HTERT RPE-1 (cell line): ENCODE data around the gene ZER1.
"Not testable (repeated sequence)": the region's sequence is repeated elsewhere in the genome, so short reads cannot be mapped to it uniquely, and the experiment has no call there.

ENCODE experiments used
- in situ Hi-C: fragments of 300-500 bp; cut with MboI; formaldehyde crosslinking; loops from 4 replicates; pipeline ENCODE4 v1.14.3; 2020; ENCODE audit warnings: low sequenced_read_pairs

The ZER1 gene

DNA sequence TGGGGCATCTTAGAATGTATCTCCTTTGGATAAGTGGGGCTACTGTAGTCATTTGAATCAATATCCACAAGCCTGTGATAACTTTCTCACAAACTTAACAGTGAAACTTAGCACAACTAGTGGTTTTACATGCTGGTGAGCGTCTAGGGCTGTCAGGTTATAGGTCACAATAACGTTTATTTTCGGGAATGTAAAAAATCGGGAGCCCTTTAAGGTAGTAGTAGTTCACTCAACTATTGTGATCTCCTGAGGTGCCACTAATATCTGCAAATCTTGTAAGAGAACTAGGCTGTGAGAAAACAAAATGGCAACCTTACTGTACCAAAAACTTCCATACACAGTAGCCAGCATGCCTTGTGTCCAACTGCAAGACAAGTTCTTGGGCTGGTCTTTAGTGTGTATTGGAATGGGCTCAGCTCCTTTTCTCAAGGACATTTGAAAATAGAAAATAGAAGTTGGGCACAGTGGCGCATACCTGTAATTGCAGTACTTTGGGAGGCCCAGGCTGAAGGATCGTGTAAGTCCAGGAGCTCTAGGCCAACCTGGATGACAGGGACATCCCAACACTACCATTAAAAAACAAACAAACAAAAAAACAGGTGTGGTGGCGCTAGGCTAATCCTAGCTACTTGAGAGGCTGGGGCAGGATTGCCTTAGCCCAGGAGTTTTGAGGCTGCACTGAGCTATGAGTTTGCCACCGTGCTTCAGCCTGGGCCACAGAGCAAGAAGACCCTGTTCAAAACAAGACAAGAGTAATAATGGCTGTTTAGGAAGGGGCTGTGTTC lies 74.6 kb downstream of the ZER1 start:
- in situ Hi-C loops = no loop called here

DNA sequence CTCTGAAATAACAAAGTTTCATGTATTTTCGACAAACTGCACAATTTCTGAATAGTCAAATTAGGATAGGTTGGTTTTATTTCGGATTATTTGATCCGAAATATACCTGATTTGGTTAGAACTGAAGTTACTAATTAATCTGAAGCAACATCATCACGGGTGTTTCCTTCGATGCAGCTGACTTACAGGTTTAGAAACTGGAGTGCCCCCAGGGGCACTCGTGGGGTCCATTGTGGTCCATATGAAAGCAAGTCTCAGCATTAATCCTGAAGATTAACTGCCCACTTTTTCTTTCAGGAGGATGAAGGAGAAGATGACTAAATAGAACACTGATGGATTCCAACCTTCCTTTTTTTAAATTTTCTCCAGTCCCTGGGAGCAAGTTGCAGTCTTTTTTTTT lies 77.4 kb downstream of the ZER1 start:
- in situ Hi-C loops = no loop called here

DNA sequence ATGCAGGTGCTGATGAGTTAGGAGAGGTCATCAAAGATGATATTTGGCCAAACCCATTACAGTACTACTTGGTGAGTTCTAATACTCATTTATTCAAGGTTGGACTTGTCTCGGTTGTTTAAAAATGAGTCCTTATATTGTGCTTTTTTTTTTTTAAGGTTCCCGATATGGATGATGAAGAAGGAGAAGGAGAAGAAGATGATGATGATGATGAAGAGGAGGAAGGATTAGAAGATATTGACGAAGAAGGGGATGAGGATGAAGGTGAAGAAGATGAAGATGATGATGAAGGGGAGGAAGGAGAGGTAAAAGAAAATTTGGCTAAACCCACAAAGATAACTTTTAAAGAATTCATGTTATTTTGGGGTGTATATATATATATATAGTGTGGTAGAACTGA lies 78.0 kb downstream of the ZER1 start:
- in situ Hi-C loops = not testable (repeated sequence)

DNA sequence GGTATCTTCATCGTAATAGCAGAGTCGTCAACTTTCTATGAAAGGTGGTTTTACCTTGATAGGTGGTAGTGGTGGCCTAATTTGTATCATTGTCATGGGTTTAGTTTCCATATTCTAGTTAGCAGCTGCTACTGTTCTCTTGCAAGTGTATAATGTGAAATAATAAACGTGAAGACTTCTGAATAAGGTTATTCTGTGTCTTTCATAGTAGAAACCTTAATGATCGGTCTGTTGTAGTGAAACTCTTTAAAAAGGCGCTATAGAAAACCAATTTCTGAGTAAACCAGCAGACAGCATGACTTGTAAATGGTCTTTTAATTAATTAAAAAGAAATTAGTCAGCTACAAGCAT lies 81.1 kb downstream of the ZER1 start:
- in situ Hi-C loops = no loop called here

DNA sequence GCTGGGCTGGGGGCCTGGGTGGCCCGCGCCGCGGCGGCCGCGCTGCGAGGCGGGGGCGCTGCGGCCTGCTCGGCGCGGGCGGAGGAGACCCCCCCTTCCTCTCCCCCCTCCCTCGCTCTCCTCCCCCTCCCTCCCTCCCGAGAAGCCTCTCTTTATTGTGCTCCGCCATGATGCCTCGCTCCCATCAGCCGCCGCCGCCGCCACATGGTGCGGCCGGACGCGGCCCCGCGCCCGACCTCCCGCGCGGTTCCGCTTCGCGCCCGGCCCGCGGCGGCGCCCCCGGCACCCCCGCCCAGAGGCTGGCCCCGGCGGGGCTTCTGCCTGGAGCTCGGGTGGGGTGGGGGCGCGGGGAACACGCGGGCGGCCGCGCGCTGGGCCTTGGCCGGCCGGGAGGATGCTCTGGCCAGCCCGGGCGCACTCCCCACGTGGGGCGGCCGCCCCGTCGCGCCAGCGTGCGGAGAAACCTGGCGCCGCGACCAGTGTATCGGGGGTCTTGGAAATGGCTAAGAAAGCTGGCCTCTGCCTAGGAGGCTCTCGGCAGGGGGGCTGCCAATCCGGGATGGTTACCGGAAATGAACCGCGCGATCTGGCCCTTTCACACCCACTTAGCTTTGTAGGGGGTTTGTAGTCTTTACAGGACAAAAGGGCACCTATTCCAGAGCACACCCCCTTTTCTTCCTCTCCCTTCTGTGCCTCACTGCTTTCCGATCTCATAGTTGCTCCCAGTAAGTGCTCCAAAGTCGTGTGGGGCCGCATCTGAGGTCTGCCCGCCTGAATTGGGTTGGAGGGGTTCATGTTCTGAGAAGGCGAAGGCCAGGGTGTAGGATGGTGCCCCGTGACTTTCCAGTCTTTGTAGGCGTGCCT lies 81.7 kb downstream of the ZER1 start:
- in situ Hi-C loops = no loop called here

DNA sequence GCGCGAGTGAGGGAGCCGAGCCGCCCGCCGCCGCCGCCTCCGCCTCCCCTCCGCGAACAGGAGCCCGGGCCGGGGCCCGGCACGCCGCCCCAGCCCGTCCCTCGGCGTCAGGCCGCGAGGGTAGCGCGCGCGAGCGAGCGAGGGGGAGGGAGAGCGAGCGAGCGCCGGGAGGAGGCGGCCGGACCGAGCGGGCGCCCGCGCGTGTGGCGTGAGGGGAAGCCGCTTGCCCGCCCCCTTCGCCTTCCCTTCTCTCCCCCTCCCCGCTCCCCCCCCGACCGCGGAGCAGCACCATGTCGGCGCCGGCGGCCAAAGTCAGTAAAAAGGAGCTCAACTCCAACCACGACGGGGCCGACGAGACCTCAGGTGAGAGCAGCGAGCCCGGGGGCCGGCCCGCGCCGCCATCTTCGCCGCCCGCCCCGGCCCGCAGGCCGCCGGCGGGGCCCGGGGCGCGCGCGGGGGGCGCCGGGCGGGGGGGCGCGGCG lies 82.4 kb downstream of the ZER1 start:
- in situ Hi-C loops = no loop called here

DNA sequence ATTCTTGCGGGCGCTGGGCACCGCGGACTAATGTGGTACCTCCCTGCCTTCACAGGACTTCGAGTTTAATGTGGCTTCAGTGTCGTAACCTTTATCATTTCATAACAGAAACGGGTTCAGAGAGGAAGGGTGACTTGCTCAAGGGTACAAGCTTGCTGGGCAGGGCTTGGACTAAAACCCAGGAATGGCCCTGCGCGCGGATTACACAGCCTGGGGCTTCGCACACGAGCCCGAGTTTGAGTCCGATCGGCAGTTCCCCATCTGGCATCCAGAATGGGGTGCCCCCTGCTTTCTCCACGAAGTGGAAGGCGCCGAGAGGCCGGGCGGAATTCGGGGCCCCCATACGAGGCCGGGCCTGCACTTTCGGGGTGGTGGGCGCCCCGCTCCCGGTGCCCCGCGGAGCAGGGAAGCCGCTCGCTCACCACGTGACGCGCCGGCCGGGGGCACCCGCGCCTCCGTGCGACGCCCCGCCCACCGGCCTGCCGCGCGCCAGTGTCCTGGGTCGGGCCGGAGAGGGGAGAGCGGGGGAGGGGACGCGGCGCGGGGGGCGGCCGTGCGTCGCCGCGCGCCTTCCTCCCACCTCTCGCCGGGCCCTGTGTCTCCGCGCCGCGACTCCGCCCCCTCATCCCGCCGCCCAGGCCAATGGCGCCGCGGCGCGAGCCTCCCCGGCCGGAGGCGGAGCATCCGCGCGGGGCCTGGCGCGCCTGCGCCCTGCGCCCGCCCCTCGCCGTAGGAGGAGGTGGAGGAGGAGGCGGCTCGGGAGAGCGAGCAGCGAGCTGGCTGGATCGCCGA lies 83.0 kb downstream of the ZER1 start, which contains the start of gene SET:
TSS of gene SET (plus strand) at position 722 of the 792 bp plus-strand sequence. CDS start 361 bp downstream, outside the sequence.
- in situ Hi-C loops = no loop called here

DNA sequence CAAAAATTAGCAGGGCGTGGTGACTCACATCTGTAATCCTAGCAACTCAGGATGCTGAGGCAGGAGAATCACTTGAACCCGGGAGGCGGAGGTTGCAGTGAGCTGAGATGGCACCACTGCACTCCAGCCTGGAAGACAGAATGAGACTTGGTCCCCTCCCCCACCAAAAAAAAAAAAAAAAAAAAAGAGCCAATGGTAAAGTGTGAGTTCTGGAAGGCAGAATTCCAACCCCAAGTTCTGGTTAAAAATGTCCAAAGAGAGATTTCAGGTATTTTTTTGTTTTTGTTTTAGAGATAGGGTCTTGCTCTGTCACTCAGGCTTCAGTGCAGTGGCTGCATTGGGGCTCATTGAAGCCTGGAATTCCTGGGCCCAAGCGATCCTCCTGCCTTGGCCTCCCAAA lies 84.3 kb downstream of the ZER1 start:
- in situ Hi-C loops = no loop called here

DNA sequence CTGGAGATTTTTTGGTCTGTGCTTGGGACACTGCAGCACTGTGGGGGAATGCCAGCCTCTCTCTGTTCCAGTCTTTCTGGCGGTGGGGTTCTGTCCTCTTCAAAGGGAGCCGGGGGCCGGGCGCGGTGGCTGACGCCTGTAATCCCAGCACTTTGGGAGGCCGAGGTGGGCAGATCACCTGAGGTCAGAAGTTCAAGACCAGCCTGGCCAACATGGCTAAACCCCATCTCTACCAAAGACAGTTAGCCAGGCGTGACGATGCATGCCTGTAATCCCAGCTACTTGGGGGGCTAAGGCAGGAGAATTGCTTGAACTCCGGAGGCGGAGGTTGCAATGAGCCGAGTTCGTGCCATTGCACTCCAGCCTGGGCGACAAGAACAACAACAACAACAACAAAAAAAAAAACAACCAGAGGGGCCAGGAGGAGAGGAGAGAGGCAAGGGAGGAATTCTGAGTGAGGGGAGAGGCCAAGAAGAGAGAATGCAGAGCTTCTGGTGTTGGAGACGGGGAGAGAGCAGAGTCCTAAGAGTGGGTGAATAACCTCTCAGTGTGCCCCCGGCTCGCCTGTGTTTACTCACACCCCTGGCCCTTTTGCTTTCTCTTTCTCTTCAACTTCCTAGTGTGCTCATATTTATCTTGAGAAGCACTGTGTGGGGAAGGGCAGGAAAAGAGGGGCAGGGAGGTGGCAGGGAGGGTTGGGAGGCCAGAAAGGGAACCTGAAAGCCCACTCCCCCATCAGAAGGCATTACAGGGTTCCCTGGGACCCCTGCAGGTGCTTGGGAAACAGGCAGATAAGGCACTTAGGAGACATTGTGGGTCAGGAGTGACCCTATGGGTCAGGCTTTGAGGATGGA lies 85.9 kb downstream of the ZER1 start:
- in situ Hi-C loops = no loop called here

DNA sequence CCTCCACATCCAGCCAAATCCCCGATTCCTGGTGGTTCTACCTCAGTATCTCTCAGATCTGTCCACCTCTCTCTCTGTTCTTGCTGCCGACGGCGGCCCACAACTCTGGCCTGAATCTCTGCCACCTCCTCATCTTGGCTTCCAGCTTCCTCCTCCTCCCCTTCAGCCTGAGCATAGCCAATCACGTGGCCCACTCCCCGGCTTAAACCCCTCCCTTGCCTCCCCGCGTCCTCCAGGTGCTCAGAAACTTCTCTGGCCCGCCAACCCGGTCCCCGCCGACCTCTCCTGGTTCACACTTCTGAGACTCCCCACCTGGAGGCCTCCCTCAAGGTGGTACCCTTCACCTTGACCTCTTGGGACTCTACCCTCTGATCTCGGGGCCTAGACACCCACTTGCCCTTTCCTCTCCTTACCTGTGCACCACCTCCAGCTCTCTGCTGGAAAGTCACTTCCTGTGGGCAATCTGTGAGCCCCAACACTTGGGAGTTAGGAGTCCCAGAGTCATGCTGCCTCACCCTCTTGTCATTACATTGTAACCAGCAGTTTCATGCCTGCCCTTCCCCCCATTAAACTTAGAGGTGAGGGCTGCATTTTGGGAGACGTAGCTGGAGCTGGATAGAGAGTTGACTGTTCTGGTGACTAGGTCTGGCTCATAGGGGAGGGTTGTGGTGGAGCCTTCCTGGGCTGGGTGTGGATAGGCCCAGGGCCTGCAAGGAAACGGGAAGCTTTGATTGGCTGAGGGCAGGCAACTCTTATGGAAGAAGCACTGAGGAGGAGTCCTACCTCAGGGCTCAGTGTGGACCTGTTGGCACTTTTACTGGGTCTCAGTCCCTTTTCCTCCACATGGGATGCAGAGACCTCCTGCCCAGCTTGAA lies 87.2 kb downstream of the ZER1 start:
- in situ Hi-C loops = no loop called here

DNA sequence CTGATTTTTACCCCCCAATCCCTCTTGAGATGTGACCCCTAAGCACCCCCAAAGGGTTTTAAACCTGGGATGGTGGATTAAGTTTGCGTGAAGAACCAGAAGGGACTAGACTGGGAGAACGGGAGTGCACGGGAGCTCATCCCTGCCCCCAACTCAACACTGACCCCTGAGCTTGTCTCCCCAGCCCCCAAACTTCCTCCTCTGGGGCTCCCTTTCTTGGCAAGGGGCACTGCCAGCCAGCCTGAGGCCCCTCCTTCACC lies 87.7 kb downstream of the ZER1 start:
- in situ Hi-C loops = no loop called here

DNA sequence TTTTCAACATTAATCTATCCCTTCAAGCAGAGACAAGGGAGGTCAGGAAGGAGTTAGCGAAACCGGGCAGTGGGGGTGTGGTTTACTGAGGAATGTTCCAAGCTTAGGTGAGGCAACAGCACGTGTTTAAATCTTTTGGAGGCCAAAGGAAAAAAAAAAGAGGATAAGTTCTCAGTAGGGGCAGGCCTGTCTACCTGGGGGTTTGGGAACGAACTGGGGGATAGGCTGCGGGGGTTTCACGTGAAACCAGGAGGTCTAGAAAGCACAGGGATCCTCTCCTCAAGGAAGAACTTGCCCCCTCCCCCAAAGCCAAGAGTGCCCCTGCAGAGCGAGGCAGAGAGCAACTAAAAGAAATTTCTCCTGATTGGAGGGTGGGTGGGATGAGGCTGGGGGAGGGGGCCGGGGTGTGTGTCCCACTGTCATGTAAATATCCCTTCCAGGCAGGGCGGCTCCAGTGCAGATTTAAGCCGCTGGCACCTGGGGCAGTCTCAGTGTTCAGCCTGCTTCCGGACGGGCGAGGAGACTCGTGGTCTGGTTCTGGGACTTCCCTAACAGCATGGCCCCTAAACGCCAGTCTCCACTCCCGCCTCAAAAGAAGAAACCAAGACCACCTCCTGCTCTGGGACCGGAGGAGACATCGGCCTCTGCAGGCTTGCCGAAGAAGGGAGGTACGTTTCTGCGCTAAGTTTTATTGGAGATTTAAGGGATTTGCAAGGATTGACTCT lies 88.2 kb downstream of the ZER1 start:
- in situ Hi-C loops = no loop called here
